ENCODE data around the gene RASGEF1B. TPM values are rescaled to one million over a fixed set of nuclear protein-coding genes. Genes with fewer than 3 reads are reported as not detected.

The RASGEF1B gene
- total RNA-seq, 1 experiment from 2014 or later = 6.9 TPM

- CTCF ChIA-PET = no interaction called here
- Mint-ChIP-seq H3K36me3 (no peaks in the 10 kb centered on the region), H3K4me3 (no peak overlapping the region), H3K27me3 (ENCODE audit: low read depth) (no peaks in the 10 kb centered on the region), H3K27ac (0 out of 2 replicates have a peak overlapping the region, but pooled peaks have one; percentile 7), H3K4me1 (peaks cover 28% of the 10 kb centered on the region), H3K9me3 (no peaks in the 10 kb centered on the region)
- TF ChIP-seq CTCF (IDR thresholded peaks at IDR 0.05) (no peak), NR2C2 (CRISPR knock-in tag; IDR thresholded peaks at IDR 0.05) (no peak), KAT7 (CRISPR knock-in tag; IDR thresholded peaks at IDR 0.05; ENCODE audit: borderline replicate concordance) (no peak), ZBTB21 (CRISPR knock-in tag; IDR thresholded peaks at IDR 0.05; ENCODE audit: borderline replicate concordance) (no peak), ZNF423 (CRISPR knock-in tag; IDR thresholded peaks at IDR 0.05) (no peak), CREB1 (CRISPR knock-in tag; IDR thresholded peaks at IDR 0.05) (no peak)
- ATAC-seq (no peak), DNase-seq (ENCODE audit: low spot score) (no peak)
- POLR2A ChIA-PET = no interaction called here
These were observed 32.7 kb upstream of the RASGEF1B start for GRCh38 chr4:81504112-81505003.

- Mint-ChIP-seq H3K4me3 (no peak overlapping the region), H3K9me3 (no peaks in the 10 kb centered on the region), H3K36me3 (no peaks in the 10 kb centered on the region), H3K27me3 (ENCODE audit: low read depth) (no peaks in the 10 kb centered on the region), H3K4me1 (peaks cover 35% of the 10 kb centered on the region), H3K27ac (no peak overlapping the region)
- POLR2A ChIA-PET = no interaction called here
- CTCF ChIA-PET = no interaction called here
- DNase-seq (ENCODE audit: low spot score) (no peak), ATAC-seq (no peak)
- TF ChIP-seq MXD4 (CRISPR knock-in tag; IDR thresholded peaks at IDR 0.05; ENCODE audit: borderline replicate concordance) (no peak), ZNF317 (CRISPR knock-in tag; IDR thresholded peaks at IDR 0.05; ENCODE audit: borderline replicate concordance, low read depth) (no peak), EMX1 (CRISPR knock-in tag; IDR thresholded peaks at IDR 0.05) (no peak)
These were observed 31.9 kb upstream of the RASGEF1B start for GRCh38 chr4:81503586-81503985.

GRCh38 chr4:81502564-81502963, 30.9 kb upstream of the RASGEF1B start:
- Mint-ChIP-seq H3K4me3 (no peak overlapping the region), H3K36me3 (no peaks in the 10 kb centered on the region), H3K27me3 (ENCODE audit: low read depth) (no peaks in the 10 kb centered on the region), H3K4me1 (peaks cover 42% of the 10 kb centered on the region), H3K27ac (no peak overlapping the region), H3K9me3 (no peaks in the 10 kb centered on the region)
- POLR2A ChIA-PET = no interaction called here
- ATAC-seq = no peak
- DNase-seq (ENCODE audit: low spot score) = no peak
- CTCF ChIA-PET = interaction anchor here (1.4 kb wide), 1 partner anchor 48 kb away, joined by 3 read pairs; no protein-coding TSS in a partner anchor
- TF ChIP-seq FOXK1 (CRISPR knock-in tag; IDR thresholded peaks at IDR 0.05) = no peak
- no peak for TF ChIP-seq MYBL2 (CRISPR knock-in tag; IDR thresholded peaks at IDR 0.05)
- no peak for TF ChIP-seq CBFB (CRISPR knock-in tag; IDR thresholded peaks at IDR 0.05; ENCODE audit: low read depth)
- no peak for TF ChIP-seq CDX4 (CRISPR knock-in tag; IDR thresholded peaks at IDR 0.05; ENCODE audit: borderline replicate concordance)
- no peak for TF ChIP-seq TP53 (CRISPR knock-in tag; IDR thresholded peaks at IDR 0.05)
- no peak for TF ChIP-seq NR3C1 (CRISPR knock-in tag; conservative IDR thresholded peaks at IDR 0.05; ENCODE audit: low read depth)

GRCh38 chr4:81499840-81500239, 28.1 kb upstream of the RASGEF1B start:
- Mint-ChIP-seq H3K4me3 (no peak overlapping the region), H3K4me1 (peaks cover 42% of the 10 kb centered on the region), H3K9me3 (peaks cover 5% of the 10 kb centered on the region), H3K27me3 (ENCODE audit: low read depth) (no peaks in the 10 kb centered on the region), H3K27ac (0 out of 2 replicates have a peak overlapping the region, but pooled peaks have one; percentile 25), H3K36me3 (no peaks in the 10 kb centered on the region)
- no peak for ATAC-seq
- ChIA-PET POLR2A (interaction anchor here (0.7 kb wide), 1 partner anchor 207 kb away, joined by 4 read pairs; no protein-coding TSS in a partner anchor), CTCF (interaction anchor here (1.0 kb wide), 1 partner anchor 27 kb away, joined by 3 read pairs; the partner anchor contains the start of gene RASGEF1B)
- no peak for DNase-seq (ENCODE audit: low spot score)
- no peak for TF ChIP-seq TEAD1 (CRISPR knock-in tag; IDR thresholded peaks at IDR 0.05)
- TF ChIP-seq ZNF281 (CRISPR knock-in tag; IDR thresholded peaks at IDR 0.05) = no peak
- no peak for TF ChIP-seq PREB (CRISPR knock-in tag; IDR thresholded peaks at IDR 0.05; ENCODE audit: borderline replicate concordance)
- TF ChIP-seq ERG (CRISPR knock-in tag; IDR thresholded peaks at IDR 0.05) = no peak
- TF ChIP-seq FOXJ3 (CRISPR knock-in tag; IDR thresholded peaks at IDR 0.05; ENCODE audit: borderline replicate concordance) = no peak
- TF ChIP-seq NFE2L1 (CRISPR knock-in tag; IDR thresholded peaks at IDR 0.05) = no peak
- TF ChIP-seq ZNF671 (CRISPR knock-in tag; IDR thresholded peaks at IDR 0.05) = no peak

Data from WTC11 (cell line).